MM.1S (cell line): Measurements from ENCODE around the gene ABCB6.

Source experiments
- EZH2 ChIP-seq: fragments of 300-600 bp; sonication (generic); optimal IDR thresholded peaks from 2 replicates; pipeline ENCODE3; 2017; ENCODE audit warnings: low read depth, mild to moderate bottlenecking, antibody characterized with exemption, low read length, mixed read lengths
- EZH2phosphoT487 ChIP-seq: fragments of 300-600 bp; sonication (generic); IDR thresholded peaks from 2 replicates; pipeline ENCODE4 v1.6.1; 2018; ENCODE audit warnings: antibody characterized with exemption, low read length
- TF ChIP-seq, protein P1 (sequence below): fragments of 300-600 bp; sonication (generic); IDR thresholded peaks from 2 replicates; pipeline ENCODE4 v1.5.1; 2016; ENCODE audit warnings: antibody characterized with exemption, low read length, mixed read lengths

DNA sequence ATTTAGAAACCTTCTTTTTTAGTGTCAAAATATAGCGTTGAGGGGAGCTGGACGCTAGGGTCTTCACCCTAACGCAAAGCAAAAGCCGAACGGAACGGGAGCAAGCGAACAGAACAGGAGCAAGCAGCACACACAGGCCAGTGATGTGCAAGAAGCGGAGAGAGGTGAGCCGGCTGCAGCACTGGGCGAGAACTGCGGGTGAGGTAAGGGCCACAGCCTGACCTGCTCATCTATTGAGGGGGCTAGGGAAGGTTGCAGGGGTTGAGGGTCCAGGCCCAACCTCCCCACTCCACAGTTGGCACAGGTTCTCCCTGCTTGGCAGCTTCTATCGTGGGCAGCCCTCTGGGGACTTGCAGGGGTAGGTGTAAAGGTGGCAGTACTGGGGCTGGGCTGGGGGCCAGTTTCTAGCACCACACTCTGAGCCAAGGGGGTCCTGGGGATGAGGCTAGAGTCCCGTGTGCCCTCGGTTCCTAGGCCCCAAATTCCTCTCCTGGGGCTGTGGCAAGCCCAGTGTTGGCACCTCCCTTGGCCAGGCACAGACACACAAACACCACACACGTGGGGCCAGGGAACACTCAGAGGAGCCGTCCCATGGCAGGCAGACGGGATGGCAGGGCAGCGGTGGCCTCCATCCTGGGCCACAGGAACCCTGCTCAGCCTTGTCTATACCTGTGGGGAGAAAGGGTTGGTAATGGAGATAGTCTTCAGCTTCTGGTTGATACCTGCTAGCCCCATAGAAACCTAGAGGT lies 1.2 kb upstream of the ABCB6 start:
- TF ChIP-seq EZH2 (no peak), EZH2phosphoT487 (no peak)
- TF ChIP-seq, protein P1, sequence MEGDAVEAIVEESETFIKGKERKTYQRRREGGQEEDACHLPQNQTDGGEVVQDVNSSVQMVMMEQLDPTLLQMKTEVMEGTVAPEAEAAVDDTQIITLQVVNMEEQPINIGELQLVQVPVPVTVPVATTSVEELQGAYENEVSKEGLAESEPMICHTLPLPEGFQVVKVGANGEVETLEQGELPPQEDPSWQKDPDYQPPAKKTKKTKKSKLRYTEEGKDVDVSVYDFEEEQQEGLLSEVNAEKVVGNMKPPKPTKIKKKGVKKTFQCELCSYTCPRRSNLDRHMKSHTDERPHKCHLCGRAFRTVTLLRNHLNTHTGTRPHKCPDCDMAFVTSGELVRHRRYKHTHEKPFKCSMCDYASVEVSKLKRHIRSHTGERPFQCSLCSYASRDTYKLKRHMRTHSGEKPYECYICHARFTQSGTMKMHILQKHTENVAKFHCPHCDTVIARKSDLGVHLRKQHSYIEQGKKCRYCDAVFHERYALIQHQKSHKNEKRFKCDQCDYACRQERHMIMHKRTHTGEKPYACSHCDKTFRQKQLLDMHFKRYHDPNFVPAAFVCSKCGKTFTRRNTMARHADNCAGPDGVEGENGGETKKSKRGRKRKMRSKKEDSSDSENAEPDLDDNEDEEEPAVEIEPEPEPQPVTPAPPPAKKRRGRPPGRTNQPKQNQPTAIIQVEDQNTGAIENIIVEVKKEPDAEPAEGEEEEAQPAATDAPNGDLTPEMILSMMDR = no peak
